HFF-Myc (cell line): ENCODE data around the gene YWHAE.

ENCODE experiments used
- DNase-seq: peaks from one replicate; pipeline ENCODE4 v3.0.0-alpha.2; 2011; ENCODE audit warnings: low read depth; ENCODE audit errors: extremely low read depth
- H3K4me3 ChIP-seq: replicated peaks from 2 replicates; pipeline ENCODE4 v1.5.1; 2011; ENCODE audit warnings: low read depth, mild to moderate bottlenecking, control low read depth, low read length
- CTCF ChIP-seq: IDR thresholded peaks from 2 replicates; pipeline ENCODE4 v1.5.1; 2012; ENCODE audit warnings: mild to moderate bottlenecking, low read depth, low read length, control low read depth; ENCODE audit errors: missing control alignments

Gene YWHAE

GRCh38 chr17:1347589-1348323, 52.3 kb downstream of the YWHAE start:
- no peak overlapping the region for H3K4me3 ChIP-seq
- TF ChIP-seq CTCF, result no peak
- DNase-seq, result no peak

DNA sequence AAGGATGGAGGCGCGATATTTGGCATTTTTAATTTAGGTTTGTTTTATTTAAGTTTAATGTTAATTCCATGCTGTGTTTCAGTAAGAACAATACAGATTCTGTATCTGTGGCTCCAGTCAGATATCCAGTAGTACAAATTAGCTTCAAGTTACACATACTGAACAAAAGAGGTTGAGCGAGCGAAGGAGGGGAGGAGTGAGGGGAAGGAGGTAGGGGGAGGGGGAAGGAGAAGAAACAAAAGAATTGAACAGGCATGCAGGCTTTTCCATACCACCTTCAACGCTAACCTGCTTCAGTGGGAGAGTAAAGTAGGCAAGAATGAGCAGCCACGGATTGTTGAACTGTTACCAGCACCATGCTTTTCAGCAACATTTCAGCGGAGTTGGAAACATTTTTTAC, 55.5 kb downstream of the YWHAE start:
- DNase-seq, result no peak
- TF ChIP-seq CTCF, result no peak
- no peak overlapping the region for H3K4me3 ChIP-seq

GRCh38 chr17:1343554-1343953, 56.5 kb downstream of the YWHAE start:
- no peak for DNase-seq
- H3K4me3 ChIP-seq, result no peak overlapping the region
- TF ChIP-seq CTCF, result no peak

GRCh38 chr17:1340371-1340770, 59.7 kb downstream of the YWHAE start:
- no peak for TF ChIP-seq CTCF
- H3K4me3 ChIP-seq, result no peak overlapping the region
- no peak for DNase-seq

- H3K4me3 ChIP-seq, result no peak overlapping the region
- TF ChIP-seq CTCF, result no peak
Observed at GRCh38 chr17:1331708-1332107, 68.3 kb downstream of the YWHAE start.

DNA sequence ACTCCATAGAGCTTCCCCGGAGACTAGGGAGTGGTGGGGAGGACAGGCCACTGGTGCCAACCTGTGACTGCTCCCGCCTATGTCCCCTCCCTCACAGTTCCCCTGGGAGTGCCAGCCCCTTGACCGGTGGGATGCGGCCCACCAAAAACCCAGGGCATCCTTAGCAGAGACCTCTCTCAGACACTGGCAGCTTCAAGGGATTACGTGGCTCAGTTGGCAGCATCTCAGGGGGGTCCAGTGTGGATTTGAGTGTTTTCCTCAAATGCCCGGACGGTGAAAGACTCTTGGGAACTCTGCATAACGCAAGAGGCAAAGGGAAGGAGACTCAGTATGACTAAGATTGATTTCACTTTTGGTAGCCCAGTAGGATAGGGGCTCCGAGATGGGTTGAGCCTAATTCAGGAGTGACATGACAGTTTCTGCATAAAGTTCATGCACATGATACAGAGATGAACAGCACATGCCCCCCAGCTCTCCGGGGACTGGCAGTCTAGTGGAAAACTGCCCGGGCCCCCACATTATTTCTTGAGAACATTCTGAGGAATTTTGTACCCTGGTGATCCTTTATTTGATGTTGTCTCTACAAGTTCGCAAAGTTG, 70.2 kb downstream of the YWHAE start:
- no peak for DNase-seq
- TF ChIP-seq CTCF, result no peak
- no peak overlapping the region for H3K4me3 ChIP-seq

More at GRCh38 chr17:1331708-1332107, 68.3 kb downstream of the YWHAE start:
- no peak for DNase-seq

- no peak for TF ChIP-seq CTCF
Observed at GRCh38 chr17:1328437-1328836, 71.6 kb downstream of the YWHAE start.

More at GRCh38 chr17:1328437-1328836, 71.6 kb downstream of the YWHAE start:
- H3K4me3 ChIP-seq, result no peak overlapping the region
- DNase-seq, result no peak
